ENCODE measurements around the gene ARHGAP15.

Gene ARHGAP15

GRCh38 chr2:143398781-143399180 lies 269.6 kb downstream of the ARHGAP15 start:
- DNase-seq (ENCODE audit: low read depth), result no peak
- H3K4me3 ChIP-seq (ENCODE audit: low read length), result no peak overlapping the region
- no peak for TF ChIP-seq CTCF (conservative IDR thresholded peaks at IDR 0.05; ENCODE audit: low read depth, low read length)

GRCh38 chr2:143399631-143400069 lies 270.4 kb downstream of the ARHGAP15 start:
- no peak for DNase-seq (ENCODE audit: low read depth)
- TF ChIP-seq CTCF (conservative IDR thresholded peaks at IDR 0.05; ENCODE audit: low read depth, low read length), result no peak
- H3K4me3 ChIP-seq (ENCODE audit: low read length), result no peak overlapping the region

- no peak for DNase-seq (ENCODE audit: low read depth)
- TF ChIP-seq CTCF (conservative IDR thresholded peaks at IDR 0.05; ENCODE audit: low read depth, low read length), result no peak
- H3K4me3 ChIP-seq (ENCODE audit: low read length), result no peak overlapping the region
These were observed 272.6 kb downstream of the ARHGAP15 start for GRCh38 chr2:143401861-143402260.

- no peak overlapping the region for H3K4me3 ChIP-seq (ENCODE audit: low read length)
- DNase-seq (ENCODE audit: low read depth), result no peak
- TF ChIP-seq CTCF (conservative IDR thresholded peaks at IDR 0.05; ENCODE audit: low read depth, low read length), result no peak
These were observed 273.2 kb downstream of the ARHGAP15 start for GRCh38 chr2:143402451-143402850.

GRCh38 chr2:143410082-143410897 lies 281.1 kb downstream of the ARHGAP15 start:
- H3K4me3 ChIP-seq (ENCODE audit: low read length), result no peak overlapping the region
- no peak for DNase-seq (ENCODE audit: low read depth)
- no peak for TF ChIP-seq CTCF (conservative IDR thresholded peaks at IDR 0.05; ENCODE audit: low read depth, low read length)

GRCh38 chr2:143415571-143415970 lies 286.4 kb downstream of the ARHGAP15 start:
- TF ChIP-seq CTCF (conservative IDR thresholded peaks at IDR 0.05; ENCODE audit: low read depth, low read length), result no peak

GRCh38 chr2:143417428-143417827 lies 288.2 kb downstream of the ARHGAP15 start:
- no peak for TF ChIP-seq CTCF (conservative IDR thresholded peaks at IDR 0.05; ENCODE audit: low read depth, low read length)
- no peak for DNase-seq (ENCODE audit: low read depth)
- H3K4me3 ChIP-seq (ENCODE audit: low read length), result no peak overlapping the region

More at GRCh38 chr2:143415571-143415970, 286.4 kb downstream of the ARHGAP15 start:
- DNase-seq (ENCODE audit: low read depth), result no peak
- H3K4me3 ChIP-seq (ENCODE audit: low read length), result no peak overlapping the region

Data from retinal pigment epithelial cell (primary cell).